ENCODE results near the gene GRB10.

Gene GRB10

GRCh38 chr7:50613473-50613872, 169.2 kb downstream of the GRB10 start:
- no peak for TF ChIP-seq CSDC2 (CRISPR knock-in tag; IDR thresholded peaks at IDR 0.05)
- no peak for ATAC-seq

GRCh38 chr7:50612704-50613103, 170.0 kb downstream of the GRB10 start:
- ATAC-seq: no peak
- no peak for TF ChIP-seq ZC3H10 (CRISPR knock-in tag; IDR thresholded peaks at IDR 0.05)
- TF ChIP-seq PATZ1 (CRISPR knock-in tag; IDR thresholded peaks at IDR 0.05; ENCODE audit: borderline replicate concordance): no peak
- TF ChIP-seq ZNF8 (CRISPR knock-in tag; IDR thresholded peaks at IDR 0.05): no peak
- TF ChIP-seq POU6F1 (CRISPR knock-in tag; IDR thresholded peaks at IDR 0.05; ENCODE audit: borderline replicate concordance, low read depth): no peak
- no peak for TF ChIP-seq RARB (CRISPR knock-in tag; IDR thresholded peaks at IDR 0.05)
- no peak for TF ChIP-seq ISL1 (CRISPR knock-in tag; IDR thresholded peaks at IDR 0.05)
- no peak for TF ChIP-seq SNAI2 (CRISPR knock-in tag; IDR thresholded peaks at IDR 0.05)
- TF ChIP-seq, protein P1, sequence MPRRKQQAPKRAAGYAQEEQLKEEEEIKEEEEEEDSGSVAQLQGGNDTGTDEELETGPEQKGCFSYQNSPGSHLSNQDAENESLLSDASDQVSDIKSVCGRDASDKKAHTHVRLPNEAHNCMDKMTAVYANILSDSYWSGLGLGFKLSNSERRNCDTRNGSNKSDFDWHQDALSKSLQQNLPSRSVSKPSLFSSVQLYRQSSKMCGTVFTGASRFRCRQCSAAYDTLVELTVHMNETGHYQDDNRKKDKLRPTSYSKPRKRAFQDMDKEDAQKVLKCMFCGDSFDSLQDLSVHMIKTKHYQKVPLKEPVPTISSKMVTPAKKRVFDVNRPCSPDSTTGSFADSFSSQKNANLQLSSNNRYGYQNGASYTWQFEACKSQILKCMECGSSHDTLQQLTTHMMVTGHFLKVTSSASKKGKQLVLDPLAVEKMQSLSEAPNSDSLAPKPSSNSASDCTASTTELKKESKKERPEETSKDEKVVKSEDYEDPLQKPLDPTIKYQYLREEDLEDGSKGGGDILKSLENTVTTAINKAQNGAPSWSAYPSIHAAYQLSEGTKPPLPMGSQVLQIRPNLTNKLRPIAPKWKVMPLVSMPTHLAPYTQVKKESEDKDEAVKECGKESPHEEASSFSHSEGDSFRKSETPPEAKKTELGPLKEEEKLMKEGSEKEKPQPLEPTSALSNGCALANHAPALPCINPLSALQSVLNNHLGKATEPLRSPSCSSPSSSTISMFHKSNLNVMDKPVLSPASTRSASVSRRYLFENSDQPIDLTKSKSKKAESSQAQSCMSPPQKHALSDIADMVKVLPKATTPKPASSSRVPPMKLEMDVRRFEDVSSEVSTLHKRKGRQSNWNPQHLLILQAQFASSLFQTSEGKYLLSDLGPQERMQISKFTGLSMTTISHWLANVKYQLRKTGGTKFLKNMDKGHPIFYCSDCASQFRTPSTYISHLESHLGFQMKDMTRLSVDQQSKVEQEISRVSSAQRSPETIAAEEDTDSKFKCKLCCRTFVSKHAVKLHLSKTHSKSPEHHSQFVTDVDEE (CRISPR knock-in tag; IDR thresholded peaks at IDR 0.05): no peak
- no peak for TF ChIP-seq OSR1 (CRISPR knock-in tag; IDR thresholded peaks at IDR 0.05)
- no peak for TF ChIP-seq ARNTL (CRISPR knock-in tag; IDR thresholded peaks at IDR 0.05; ENCODE audit: borderline replicate concordance, low read depth)
- TF ChIP-seq CSDC2 (CRISPR knock-in tag; IDR thresholded peaks at IDR 0.05): no peak

GRCh38 chr7:50610521-50611277, 172.0 kb downstream of the GRB10 start:
- ATAC-seq: no peak
- TF ChIP-seq, protein P2, sequence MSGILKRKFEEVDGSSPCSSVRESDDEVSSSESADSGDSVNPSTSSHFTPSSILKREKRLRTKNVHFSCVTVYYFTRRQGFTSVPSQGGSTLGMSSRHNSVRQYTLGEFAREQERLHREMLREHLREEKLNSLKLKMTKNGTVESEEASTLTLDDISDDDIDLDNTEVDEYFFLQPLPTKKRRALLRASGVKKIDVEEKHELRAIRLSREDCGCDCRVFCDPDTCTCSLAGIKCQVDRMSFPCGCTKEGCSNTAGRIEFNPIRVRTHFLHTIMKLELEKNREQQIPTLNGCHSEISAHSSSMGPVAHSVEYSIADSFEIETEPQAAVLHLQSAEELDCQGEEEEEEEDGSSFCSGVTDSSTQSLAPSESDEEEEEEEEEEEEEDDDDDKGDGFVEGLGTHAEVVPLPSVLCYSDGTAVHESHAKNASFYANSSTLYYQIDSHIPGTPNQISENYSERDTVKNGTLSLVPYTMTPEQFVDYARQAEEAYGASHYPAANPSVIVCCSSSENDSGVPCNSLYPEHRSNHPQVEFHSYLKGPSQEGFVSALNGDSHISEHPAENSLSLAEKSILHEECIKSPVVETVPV (CRISPR knock-in tag; IDR thresholded peaks at IDR 0.05): no peak

- no peak for ATAC-seq
- TF ChIP-seq, protein P2 (CRISPR knock-in tag; IDR thresholded peaks at IDR 0.05): no peak
- TF ChIP-seq OSR1 (CRISPR knock-in tag; IDR thresholded peaks at IDR 0.05) (no peak), ARNTL (CRISPR knock-in tag; IDR thresholded peaks at IDR 0.05; ENCODE audit: borderline replicate concordance, low read depth) (no peak), ZNF8 (CRISPR knock-in tag; IDR thresholded peaks at IDR 0.05) (no peak), ESRRG (CRISPR knock-in tag; IDR thresholded peaks at IDR 0.05) (no peak), TCF4 (CRISPR knock-in tag; IDR thresholded peaks at IDR 0.05; ENCODE audit: borderline replicate concordance) (no peak), CREB5 (CRISPR knock-in tag; IDR thresholded peaks at IDR 0.05; ENCODE audit: low read depth) (no peak), ZC3H10 (CRISPR knock-in tag; IDR thresholded peaks at IDR 0.05) (no peak)
Observed at GRCh38 chr7:50608196-50608906, 174.3 kb downstream of the GRB10 start.
